Activated CD4-positive, alpha-beta T cell treated with anti-CD3 and anti-CD28 coated beads, Interleukin-2, amount 10 ng/mL, durations not matched to agents 24 days and 14 days (primary cell): ENCODE data around the gene GNA12. TPM values are rescaled to one million over a fixed set of nuclear protein-coding genes. Genes with fewer than 3 reads are reported as not detected.
"Not testable (repeated sequence)": the region's sequence is repeated elsewhere in the genome, so short reads cannot be mapped to it uniquely, and the experiment has no call there.

Experiments used
- DNase-seq: peaks from one replicate; pipeline ENCODE4 v3.0.0; 2022
- H3K27ac Mint-ChIP-seq: one replicate; pipeline ENCODE4 v1.8.0; 2022; ENCODE audit warnings: mild to moderate bottlenecking, mixed read lengths
- H3K27me3 Mint-ChIP-seq: one replicate; pipeline ENCODE4 v1.8.0; 2022; ENCODE audit warnings: mixed read lengths
- H3K36me3 Mint-ChIP-seq: one replicate; pipeline ENCODE4 v1.8.0; 2022; ENCODE audit warnings: low read depth, mild to moderate bottlenecking, mixed read lengths
- H3K4me1 Mint-ChIP-seq: one replicate; pipeline ENCODE4 v1.8.0; 2021; ENCODE audit warnings: mixed read lengths
- H3K4me3 Mint-ChIP-seq: one replicate; pipeline ENCODE4 v1.8.0; 2022; ENCODE audit warnings: mild to moderate bottlenecking, moderate library complexity, mixed read lengths
- H3K9me3 Mint-ChIP-seq: one replicate; pipeline ENCODE4 v1.8.0; 2021; ENCODE audit warnings: mixed read lengths
- intact Hi-C: fragments of 100-400 bp; cut with micrococcal nuclease; formaldehyde crosslinking; loops from one replicate; pipeline ENCODE4 v1.15.1; 2023
- total RNA-seq: library from RNA; stranded (reverse); gene quantifications from 2 replicates; pipeline ENCODE4 v1.2.3, GENCODE V29; 2022

Gene GNA12
- total RNA-seq, 1 donor from 2014 or later, result 31.0 TPM

- Mint-ChIP-seq H3K4me3 (no peak overlapping the region), H3K9me3 (no peaks in the 10 kb centered on the region), H3K36me3 (no peaks in the 10 kb centered on the region), H3K27me3 (peaks cover 14% of the 10 kb centered on the region), H3K27ac (no peak overlapping the region), H3K4me1 (peaks cover 19% of the 10 kb centered on the region)
- intact Hi-C loops, result no loop called here
- no peak for DNase-seq
Measured at GRCh38 chr7:2707481-2707880, 136.6 kb downstream of the GNA12 start.

DNA sequence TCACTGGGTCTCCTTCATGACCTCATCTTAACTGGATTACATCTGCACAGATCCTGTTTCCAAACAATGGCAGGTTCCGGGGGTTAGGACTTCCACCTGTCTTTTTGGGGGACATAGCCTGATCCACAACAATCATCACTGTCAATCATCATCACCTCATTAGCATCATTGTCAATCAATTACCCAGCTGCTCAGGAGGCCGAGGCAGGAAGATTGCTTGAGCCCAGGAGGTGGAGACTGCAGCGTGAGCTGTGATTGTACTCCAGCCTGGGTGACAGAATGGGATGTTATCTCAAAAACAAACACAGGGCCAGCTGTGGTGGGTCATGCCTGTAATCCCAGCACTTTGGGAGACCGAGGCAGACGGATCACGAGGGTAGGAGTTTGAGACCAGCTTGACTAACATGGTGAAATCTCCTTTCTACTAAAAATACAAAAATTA lies 137.4 kb downstream of the GNA12 start:
- no peaks in the 10 kb centered on the region for H3K36me3 Mint-ChIP-seq
- no peak overlapping the region for H3K27ac Mint-ChIP-seq
- intact Hi-C loops, result no loop called here
- peaks cover 19% of the 10 kb centered on the region for H3K4me1 Mint-ChIP-seq
- no peak for DNase-seq
- no peaks in the 10 kb centered on the region for H3K9me3 Mint-ChIP-seq
- no peak overlapping the region for H3K4me3 Mint-ChIP-seq
- H3K27me3 Mint-ChIP-seq, result peaks cover 19% of the 10 kb centered on the region

GRCh38 chr7:2705371-2706096 lies 138.6 kb downstream of the GNA12 start:
- Mint-ChIP-seq H3K27me3 (peaks cover 18% of the 10 kb centered on the region), H3K27ac (no peak overlapping the region), H3K36me3 (no peaks in the 10 kb centered on the region), H3K4me3 (no peak overlapping the region), H3K9me3 (no peaks in the 10 kb centered on the region), H3K4me1 (peaks cover 12% of the 10 kb centered on the region)
- intact Hi-C loops, result no loop called here
- no peak for DNase-seq

DNA sequence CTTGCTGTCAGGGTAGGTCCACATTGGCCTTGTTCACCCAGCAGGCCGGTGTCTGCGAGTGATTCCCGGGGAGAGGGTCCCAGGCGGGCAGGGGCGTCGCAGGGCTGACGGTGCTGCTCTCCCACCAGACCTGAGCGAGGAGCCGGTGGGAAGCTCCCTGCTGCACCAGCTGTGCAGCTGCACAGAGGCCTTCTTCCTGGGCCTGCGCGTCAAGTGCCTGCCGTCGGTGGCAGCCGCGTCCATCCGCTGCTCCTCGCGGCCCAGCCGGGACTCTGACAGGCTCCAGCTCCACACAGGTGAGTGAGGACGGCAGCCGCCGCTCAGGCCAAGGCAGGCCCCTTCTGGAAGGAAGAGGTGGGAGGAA lies 141.5 kb downstream of the GNA12 start:
- peaks cover 22% of the 10 kb centered on the region for H3K27me3 Mint-ChIP-seq
- intact Hi-C loops, result no loop called here
- H3K4me3 Mint-ChIP-seq, result no peak overlapping the region
- no peak overlapping the region for H3K27ac Mint-ChIP-seq
- H3K4me1 Mint-ChIP-seq, result peaks cover 24% of the 10 kb centered on the region
- no peak for DNase-seq
- no peaks in the 10 kb centered on the region for H3K36me3 Mint-ChIP-seq
- H3K9me3 Mint-ChIP-seq, result no peaks in the 10 kb centered on the region

- intact Hi-C loops, result no loop called here
- H3K27ac Mint-ChIP-seq, result no peak overlapping the region
- no peak overlapping the region for H3K4me3 Mint-ChIP-seq
- H3K27me3 Mint-ChIP-seq, result peaks cover 22% of the 10 kb centered on the region
- DNase-seq, result no peak
- no peaks in the 10 kb centered on the region for H3K9me3 Mint-ChIP-seq
- H3K4me1 Mint-ChIP-seq, result peaks cover 24% of the 10 kb centered on the region
- H3K36me3 Mint-ChIP-seq, result no peaks in the 10 kb centered on the region
Measured at GRCh38 chr7:2701832-2702593, 142.1 kb downstream of the GNA12 start.

- intact Hi-C loops, result no loop called here
- Mint-ChIP-seq H3K27ac (no peak overlapping the region), H3K4me3 (no peak overlapping the region), H3K9me3 (no peaks in the 10 kb centered on the region), H3K4me1 (peaks cover 24% of the 10 kb centered on the region), H3K36me3 (no peaks in the 10 kb centered on the region), H3K27me3 (peaks cover 22% of the 10 kb centered on the region)
- DNase-seq, result no peak
Measured at GRCh38 chr7:2701424-2701823, 142.7 kb downstream of the GNA12 start.

DNA sequence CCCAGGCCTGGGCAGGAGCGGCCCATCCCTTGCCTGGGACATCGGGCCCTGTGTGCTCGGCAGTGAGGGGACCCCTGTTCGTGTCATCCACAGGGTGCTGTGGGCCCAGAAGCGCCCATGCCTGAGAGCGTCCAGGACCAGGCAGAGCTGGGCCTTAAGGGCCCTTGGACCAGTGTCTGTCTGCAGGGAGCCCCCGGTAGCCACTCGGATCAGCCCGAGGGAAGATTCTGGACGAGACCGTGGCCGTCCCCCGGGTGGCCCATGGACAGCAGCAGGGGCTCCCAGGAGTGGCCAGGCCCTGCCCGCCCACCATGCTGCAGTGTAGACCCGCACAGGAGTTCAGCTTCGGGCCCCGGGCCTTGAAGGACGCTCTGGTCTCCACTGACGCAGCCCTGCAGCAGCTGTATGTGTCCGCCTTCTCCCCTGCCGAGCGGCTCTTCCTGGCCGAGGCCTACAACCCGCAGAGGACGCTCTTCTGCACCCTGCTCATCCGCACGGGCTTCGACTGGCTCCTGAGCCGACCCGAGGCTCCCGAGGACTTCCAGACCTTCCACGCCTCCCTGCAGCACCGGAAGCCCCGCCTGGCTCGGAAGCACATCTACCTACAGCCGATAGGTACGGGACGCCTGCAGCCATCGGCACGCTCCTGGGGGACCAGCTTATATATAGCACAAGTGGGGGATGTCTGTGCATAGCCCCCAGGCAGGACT lies 143.8 kb downstream of the GNA12 start:
- intact Hi-C loops, result no loop called here
- H3K27me3 Mint-ChIP-seq, result peaks cover 22% of the 10 kb centered on the region
- peaks cover 24% of the 10 kb centered on the region for H3K4me1 Mint-ChIP-seq
- H3K9me3 Mint-ChIP-seq, result no peaks in the 10 kb centered on the region
- no peak for DNase-seq
- H3K36me3 Mint-ChIP-seq, result no peaks in the 10 kb centered on the region
- peak overlapping the region; percentile 29 for H3K27ac Mint-ChIP-seq
- H3K4me3 Mint-ChIP-seq, result peak overlapping the region; percentile 30

DNA sequence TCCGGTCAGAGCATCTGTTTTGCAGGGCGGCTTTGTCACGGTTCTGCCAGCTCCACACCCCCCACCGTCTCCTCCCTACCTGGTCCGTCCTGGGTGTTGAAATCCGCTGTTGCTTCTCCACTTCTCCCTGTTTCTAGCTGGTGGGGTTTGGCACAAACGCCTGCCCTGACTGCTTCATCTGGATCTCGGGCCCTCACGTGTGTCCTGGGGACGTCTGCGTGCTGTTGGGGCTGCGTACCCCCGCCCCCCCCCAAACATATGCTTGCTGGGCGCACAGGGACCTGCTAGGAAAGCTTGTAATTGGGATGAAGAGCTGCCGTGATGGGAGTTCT lies 144.9 kb downstream of the GNA12 start:
- Mint-ChIP-seq H3K9me3 (no peaks in the 10 kb centered on the region), H3K4me3 (peak overlapping the region; percentile 76), H3K4me1 (peaks cover 24% of the 10 kb centered on the region), H3K27ac (peak overlapping the region; percentile 83), H3K36me3 (no peaks in the 10 kb centered on the region), H3K27me3 (peaks cover 19% of the 10 kb centered on the region)
- no peak for DNase-seq
- intact Hi-C loops, result no loop called here

- intact Hi-C loops, result no loop called here
- Mint-ChIP-seq H3K9me3 (no peaks in the 10 kb centered on the region), H3K4me3 (peak overlapping the region; percentile 76), H3K36me3 (no peaks in the 10 kb centered on the region), H3K27ac (peak overlapping the region; percentile 83), H3K4me1 (peaks cover 24% of the 10 kb centered on the region), H3K27me3 (peaks cover 19% of the 10 kb centered on the region)
- DNase-seq, result peak; percentile 92
Measured at GRCh38 chr7:2698581-2699288, 145.4 kb downstream of the GNA12 start.

DNA sequence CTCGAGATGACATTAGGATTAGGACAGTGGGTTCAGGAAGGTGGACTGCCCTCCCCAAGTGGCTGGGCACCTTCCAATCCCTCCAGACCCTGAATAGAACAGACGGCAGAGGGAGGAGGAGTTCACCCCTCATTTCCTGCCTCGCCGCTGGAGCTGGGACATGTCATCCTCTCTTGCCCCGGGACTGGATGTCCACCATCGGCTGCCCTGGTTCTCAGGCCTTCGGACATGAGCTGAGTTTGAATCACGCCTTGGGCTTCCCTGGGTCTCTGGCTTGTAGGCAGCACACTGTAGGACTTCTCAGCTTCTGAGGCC lies 150.0 kb downstream of the GNA12 start:
- H3K9me3 Mint-ChIP-seq, intact Hi-C loops, H3K36me3 Mint-ChIP-seq, DNase-seq, H3K4me3 Mint-ChIP-seq, H3K27ac Mint-ChIP-seq: not testable (repeated sequence)
- Mint-ChIP-seq H3K27me3 (peaks cover 31% of the 10 kb centered on the region), H3K4me1 (peaks cover 18% of the 10 kb centered on the region)

DNA sequence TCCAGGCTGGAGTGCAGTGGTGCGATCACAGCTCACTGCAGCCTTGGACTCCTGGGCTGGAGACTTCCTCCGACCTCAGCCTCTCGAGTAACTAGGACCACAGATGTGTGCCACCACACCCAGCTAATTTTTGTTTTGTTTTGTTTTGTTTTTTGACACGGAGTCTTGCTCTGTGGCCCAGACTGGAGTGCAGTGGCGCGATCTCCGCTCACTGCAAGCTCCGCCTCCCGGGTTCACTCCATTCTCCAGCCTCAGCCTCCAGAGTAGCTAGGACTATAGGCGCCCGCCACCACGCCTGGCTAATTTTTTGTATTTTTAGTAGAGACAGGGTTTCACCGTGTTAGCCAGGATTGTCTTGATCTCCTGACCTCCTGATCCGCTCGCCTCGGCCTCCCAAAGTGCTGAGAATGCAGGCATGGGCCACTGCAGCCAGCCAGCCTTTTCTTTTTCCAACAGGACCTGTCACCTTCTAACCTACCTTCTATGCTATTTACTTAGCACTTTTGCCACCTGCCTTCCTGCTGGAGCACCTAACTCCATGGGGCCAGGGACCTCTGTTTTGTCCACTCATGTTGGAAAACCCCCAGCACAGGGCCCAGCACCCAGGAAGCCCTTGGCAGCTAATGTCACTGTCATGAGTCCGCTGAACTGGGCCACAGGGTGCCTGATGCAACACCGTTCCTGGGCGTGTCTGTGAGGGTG lies 150.5 kb downstream of the GNA12 start:
- DNase-seq, H3K4me3 Mint-ChIP-seq, intact Hi-C loops, H3K36me3 Mint-ChIP-seq, H3K27ac Mint-ChIP-seq, H3K9me3 Mint-ChIP-seq: not testable (repeated sequence)
- H3K4me1 Mint-ChIP-seq, result peaks cover 18% of the 10 kb centered on the region
- H3K27me3 Mint-ChIP-seq, result peaks cover 34% of the 10 kb centered on the region

DNA sequence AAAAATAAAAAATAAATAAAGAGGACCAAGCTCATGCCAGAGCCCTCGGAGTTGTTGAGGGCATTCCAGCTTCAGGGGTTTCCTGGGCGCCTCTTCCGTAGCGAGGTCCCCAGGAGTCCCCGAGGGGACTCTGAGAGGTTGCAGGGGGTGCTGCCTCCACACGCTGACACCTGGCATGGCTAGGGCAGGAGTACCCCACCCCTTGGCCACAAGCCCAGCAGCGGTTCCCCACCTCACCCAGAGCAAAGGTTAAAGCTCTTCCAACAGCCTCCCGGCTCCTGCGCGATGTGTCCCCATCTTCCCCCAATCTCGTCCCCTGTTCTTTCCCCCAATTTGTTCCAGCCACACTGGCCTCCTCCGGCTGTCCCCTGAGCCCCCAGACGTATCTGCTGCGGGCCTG lies 151.6 kb downstream of the GNA12 start:
- no peak overlapping the region for H3K4me3 Mint-ChIP-seq
- intact Hi-C loops, result no loop called here
- H3K4me1 Mint-ChIP-seq, result peaks cover 13% of the 10 kb centered on the region
- H3K36me3 Mint-ChIP-seq, result no peaks in the 10 kb centered on the region
- no peak for DNase-seq
- no peaks in the 10 kb centered on the region for H3K9me3 Mint-ChIP-seq
- no peak overlapping the region for H3K27ac Mint-ChIP-seq
- peaks cover 36% of the 10 kb centered on the region for H3K27me3 Mint-ChIP-seq

DNA sequence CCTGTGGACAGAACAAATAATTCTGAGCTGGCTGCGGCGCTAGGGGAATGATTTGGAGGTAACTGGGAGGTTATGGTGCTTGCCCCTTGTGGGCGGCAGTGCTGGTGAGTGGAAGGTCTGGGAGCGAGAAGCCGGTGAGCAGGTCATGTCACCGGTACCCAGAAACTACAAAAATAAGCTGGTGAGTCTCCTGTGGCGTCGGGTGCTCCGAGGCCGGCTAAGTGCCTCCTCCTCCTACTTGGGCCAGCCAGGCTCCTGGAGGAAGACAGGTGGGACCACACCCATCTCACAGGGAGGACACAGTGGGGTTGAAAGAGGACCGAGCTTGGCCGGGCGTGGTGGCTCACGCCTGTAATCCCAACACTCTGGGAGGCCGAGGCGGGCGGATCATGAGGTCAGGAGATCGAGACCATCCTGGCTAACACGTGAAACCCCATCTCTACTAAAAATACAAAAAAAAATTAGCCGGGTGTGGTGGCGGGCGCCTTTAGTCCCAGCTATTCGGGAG lies 152.1 kb downstream of the GNA12 start:
- DNase-seq, H3K9me3 Mint-ChIP-seq, H3K4me3 Mint-ChIP-seq, intact Hi-C loops, H3K27ac Mint-ChIP-seq, H3K36me3 Mint-ChIP-seq: not testable (repeated sequence)
- Mint-ChIP-seq H3K27me3 (peaks cover 38% of the 10 kb centered on the region), H3K4me1 (peaks cover 13% of the 10 kb centered on the region)
